Gastroesophageal sphincter (tissue), 3 donors: ENCODE data around the gene PCDHGB5.
"Not testable (repeated sequence)": the region's sequence is repeated elsewhere in the genome, so short reads cannot be mapped to it uniquely, and the experiment has no call there.

ENCODE experiments used
- POLR2A ChIP-seq, 2 donors: fragments of 450-650 bp; IDR thresholded peaks; one replicate each; pipeline ENCODE4 v1.6.1; 2017; ENCODE audit warnings: antibody characterized with exemption in 2 of 2, mild to moderate bottlenecking in 2 of 2, moderate library complexity in 1 of 2
- POLR2AphosphoS5 ChIP-seq: sonication (generic); formaldehyde crosslinking; IDR thresholded peaks from one replicate; pipeline ENCODE4 v1.6.1; 2017; ENCODE audit warnings: antibody characterized with exemption
- TF ChIP-seq, protein P1 (sequence below), 4 experiments: fragments of 200-600 bp in 2 of 4; fragments of 450-650 bp in 2 of 4; sonication (generic) in 1 of 4; IDR thresholded peaks; one replicate each; pipeline ENCODE4 v1.5.1; 2017 to 2019; ENCODE audit warnings: antibody characterized with exemption in 4 of 4, mild to moderate bottlenecking in 2 of 4, moderate library complexity in 2 of 4

DNA sequence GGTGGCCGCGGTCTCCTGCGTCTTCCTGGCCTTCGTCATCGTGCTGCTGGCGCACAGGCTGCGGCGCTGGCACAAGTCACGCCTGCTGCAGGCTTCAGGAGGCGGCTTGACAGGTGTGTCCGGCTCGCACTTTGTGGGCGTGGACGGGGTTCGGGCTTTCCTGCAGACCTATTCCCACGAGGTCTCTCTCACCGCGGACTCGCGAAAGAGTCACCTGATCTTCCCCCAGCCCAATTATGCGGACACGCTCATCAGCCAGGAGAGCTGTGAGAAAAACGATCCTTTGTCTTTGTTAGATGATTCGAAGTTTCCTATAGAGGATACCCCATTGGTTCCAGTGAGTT is 17.5 kb downstream of the PCDHGB5 start:
- TF ChIP-seq POLR2AphosphoS5; POLR2A (IDR thresholded peaks at IDR 0.05): not testable (repeated sequence)
- TF ChIP-seq, protein P1, sequence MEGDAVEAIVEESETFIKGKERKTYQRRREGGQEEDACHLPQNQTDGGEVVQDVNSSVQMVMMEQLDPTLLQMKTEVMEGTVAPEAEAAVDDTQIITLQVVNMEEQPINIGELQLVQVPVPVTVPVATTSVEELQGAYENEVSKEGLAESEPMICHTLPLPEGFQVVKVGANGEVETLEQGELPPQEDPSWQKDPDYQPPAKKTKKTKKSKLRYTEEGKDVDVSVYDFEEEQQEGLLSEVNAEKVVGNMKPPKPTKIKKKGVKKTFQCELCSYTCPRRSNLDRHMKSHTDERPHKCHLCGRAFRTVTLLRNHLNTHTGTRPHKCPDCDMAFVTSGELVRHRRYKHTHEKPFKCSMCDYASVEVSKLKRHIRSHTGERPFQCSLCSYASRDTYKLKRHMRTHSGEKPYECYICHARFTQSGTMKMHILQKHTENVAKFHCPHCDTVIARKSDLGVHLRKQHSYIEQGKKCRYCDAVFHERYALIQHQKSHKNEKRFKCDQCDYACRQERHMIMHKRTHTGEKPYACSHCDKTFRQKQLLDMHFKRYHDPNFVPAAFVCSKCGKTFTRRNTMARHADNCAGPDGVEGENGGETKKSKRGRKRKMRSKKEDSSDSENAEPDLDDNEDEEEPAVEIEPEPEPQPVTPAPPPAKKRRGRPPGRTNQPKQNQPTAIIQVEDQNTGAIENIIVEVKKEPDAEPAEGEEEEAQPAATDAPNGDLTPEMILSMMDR (IDR thresholded peaks at IDR 0.05), result not testable (repeated sequence)
